Mucosa of rectum (tissue), 2 donors: ENCODE results near the gene ASIC1.

Source experiments
- H3K27ac ChIP-seq, 2 donors: one replicate each; pipeline ENCODE4 v1.7.0; 2013; ENCODE audit warnings: inconsistent platforms in 2 of 2, low read depth in 2 of 2, low read length in 2 of 2
- H3K27me3 ChIP-seq, 2 donors: one replicate each; pipeline ENCODE4 v1.7.0; 2013; ENCODE audit warnings: low read length in 2 of 2; ENCODE audit not compliant: control insufficient read depth in 2 of 2, insufficient read depth in 2 of 2
- H3K36me3 ChIP-seq, 2 donors: one replicate each; pipeline ENCODE4 v1.7.0; 2013; ENCODE audit warnings: low read length in 2 of 2; ENCODE audit not compliant: control insufficient read depth in 2 of 2, insufficient read depth in 2 of 2
- H3K4me1 ChIP-seq, 2 donors: one replicate each; pipeline ENCODE4 v1.7.0; 2013; ENCODE audit warnings: low read length in 2 of 2, mild to moderate bottlenecking in 1 of 2; ENCODE audit not compliant: control insufficient read depth in 2 of 2, insufficient read depth in 2 of 2
- H3K4me3 ChIP-seq, 2 donors: one replicate each; pipeline ENCODE4 v1.7.0; 2013; ENCODE audit warnings: low read length in 2 of 2
- H3K9ac ChIP-seq, 2 donors: one replicate each; pipeline ENCODE4 v1.7.0; 2013; ENCODE audit warnings: low read length in 2 of 2, low read depth in 1 of 2, mild to moderate bottlenecking in 1 of 2
- H3K9me3 ChIP-seq, 2 donors: one replicate each; pipeline ENCODE4 v1.7.0; 2013; ENCODE audit warnings: low read length in 2 of 2; ENCODE audit not compliant: control insufficient read depth in 2 of 2
- donor health status: healthy.
- donor health status: Normal muscosa, but diverticular disease.

Gene ASIC1

DNA sequence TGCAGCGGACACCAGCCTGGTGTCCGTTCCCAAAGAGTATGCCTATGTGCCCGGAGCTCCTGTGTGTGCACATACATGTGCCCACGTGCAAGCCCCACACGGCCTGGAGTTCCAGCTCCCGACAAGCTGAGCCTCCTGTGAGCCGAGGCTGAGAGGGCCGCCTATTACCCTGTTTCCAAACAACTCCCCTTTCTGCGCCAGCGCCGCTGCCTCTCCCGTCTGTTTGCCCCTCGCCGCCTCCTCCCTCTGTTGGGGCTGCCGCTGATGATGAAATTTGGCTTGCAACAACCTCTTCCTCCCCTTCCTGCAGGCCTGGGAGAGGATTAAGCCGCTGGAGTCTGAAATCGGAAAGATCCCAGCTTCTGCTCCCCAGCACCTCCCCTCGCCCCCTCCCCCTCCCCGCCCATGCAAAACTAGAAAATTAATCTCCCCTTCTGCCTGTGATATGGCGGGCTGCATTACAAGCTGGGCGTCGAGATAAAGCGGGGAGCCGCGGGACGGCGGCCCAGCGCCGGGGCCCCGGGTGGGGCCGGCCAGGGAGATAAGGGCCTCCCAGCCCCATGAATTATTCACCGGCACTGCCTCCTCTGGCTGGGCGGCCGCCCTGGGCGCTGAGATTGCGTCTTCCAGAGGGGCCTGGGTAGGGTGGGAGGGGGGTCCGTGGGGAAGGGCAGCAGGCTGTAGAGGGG lies 6.8 kb upstream of the ASIC1 start:
- H3K9ac ChIP-seq, result no peak overlapping the region

DNA sequence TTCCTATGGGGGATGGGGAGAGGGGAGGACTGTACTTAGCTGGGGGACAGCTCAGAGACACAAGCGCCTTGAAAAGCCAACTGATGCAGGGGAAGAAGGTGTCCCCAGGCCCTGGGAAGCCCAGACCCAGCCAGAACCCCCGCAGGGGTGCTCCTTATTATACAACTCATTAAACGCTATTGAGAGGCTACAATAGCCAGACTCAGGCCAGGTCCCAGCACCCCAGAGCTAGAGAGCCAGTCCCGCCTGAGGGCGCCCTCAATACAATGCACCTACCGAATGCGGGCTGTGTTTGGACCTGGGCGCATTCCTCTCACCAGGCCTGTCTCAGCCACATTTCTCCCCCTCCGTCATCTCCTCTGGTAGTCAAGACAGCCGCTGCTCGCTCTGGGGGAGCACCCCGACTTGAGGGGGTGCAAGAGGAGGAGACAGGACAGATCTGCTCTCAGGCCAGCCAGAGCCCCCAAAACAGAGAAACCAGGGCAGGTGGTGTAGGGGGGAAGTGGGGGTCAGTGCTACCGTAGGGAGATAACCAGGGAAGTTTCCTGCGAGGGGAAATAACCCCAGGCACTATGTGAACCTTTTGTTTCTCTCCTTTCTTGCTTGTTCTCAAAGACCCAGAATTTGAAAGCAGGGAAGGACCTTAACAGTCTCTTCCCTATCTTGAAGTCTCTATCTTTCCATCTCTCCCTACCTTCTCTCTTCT lies 6.1 kb upstream of the ASIC1 start:
- Histone ChIP-seq H3K9ac (no peak overlapping the region), H3K27ac (no peak overlapping the region), H3K4me3 (no peak overlapping the region), H3K27me3 (peaks cover 5 to 11% of the 10 kb centered on the region in 2 donors), H3K9me3 (no peaks in the 10 kb centered on the region), H3K36me3 (no peaks in the 10 kb centered on the region), H3K4me1 (peaks cover 5 to 6% of the 10 kb centered on the region in 2 donors)

More for the DNA sequence above, 6.8 kb upstream of the ASIC1 start:
- H3K27me3 ChIP-seq, result peaks cover 0 to 11% of the 10 kb centered on the region in 2 donors
- H3K4me3 ChIP-seq, result peak overlapping the region in 1 of 2 donors; percentile 27
- H3K36me3 ChIP-seq, result no peaks in the 10 kb centered on the region
- no peak overlapping the region for H3K27ac ChIP-seq
- H3K4me1 ChIP-seq, result peaks cover 2 to 3% of the 10 kb centered on the region in 2 donors
- no peaks in the 10 kb centered on the region for H3K9me3 ChIP-seq

DNA sequence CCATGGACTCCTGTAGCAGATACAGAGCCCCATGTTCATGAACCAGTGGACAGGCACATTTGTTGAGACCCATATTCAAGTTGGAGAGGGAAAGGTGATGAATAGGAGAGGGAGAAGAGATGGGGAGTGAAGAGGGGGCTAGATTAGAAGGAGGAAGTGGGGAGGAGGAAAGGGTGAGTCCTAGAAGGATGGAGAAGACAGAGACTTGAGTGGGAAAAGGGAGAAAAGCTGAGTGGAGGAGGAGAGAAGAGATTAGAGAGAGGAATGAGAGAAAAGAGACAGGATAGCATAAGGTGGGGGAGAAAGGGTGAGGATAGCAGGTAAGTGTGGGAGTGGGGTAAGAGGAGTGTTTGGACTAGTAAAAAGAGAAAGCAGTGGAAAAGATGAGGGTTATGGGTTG lies 4.9 kb upstream of the ASIC1 start:
- H3K27ac ChIP-seq, result no peak overlapping the region
- no peaks in the 10 kb centered on the region for H3K9me3 ChIP-seq
- no peak overlapping the region for H3K9ac ChIP-seq
- peaks cover 14 to 19% of the 10 kb centered on the region in 2 donors for H3K27me3 ChIP-seq
- no peaks in the 10 kb centered on the region for H3K36me3 ChIP-seq
- H3K4me3 ChIP-seq, result no peak overlapping the region
- peaks cover 9 to 14% of the 10 kb centered on the region in 2 donors for H3K4me1 ChIP-seq

DNA sequence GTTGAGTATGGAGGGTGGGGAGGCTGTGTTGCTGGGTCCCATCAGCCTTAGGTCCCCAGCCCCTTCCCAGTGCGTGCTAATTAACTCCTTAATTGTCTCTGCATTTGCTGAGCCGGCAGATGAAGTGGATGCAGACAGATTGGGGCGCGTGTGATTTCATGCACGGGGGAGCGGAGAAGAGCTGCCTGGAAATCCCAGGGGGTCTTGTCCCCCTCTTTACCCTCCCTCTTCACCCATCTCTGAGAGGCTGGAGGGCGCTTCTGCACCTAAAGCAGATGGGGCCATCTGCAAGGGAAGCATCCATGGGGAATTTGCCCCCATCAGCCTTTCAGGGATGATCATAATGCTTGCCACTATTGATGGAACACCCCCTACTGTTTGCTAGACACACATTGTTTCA lies 4.4 kb upstream of the ASIC1 start:
- H3K4me1 ChIP-seq, result peaks cover 9 to 14% of the 10 kb centered on the region in 2 donors
- no peak overlapping the region for H3K27ac ChIP-seq
- no peak overlapping the region for H3K4me3 ChIP-seq
- peaks cover 14 to 19% of the 10 kb centered on the region in 2 donors for H3K27me3 ChIP-seq
- H3K9me3 ChIP-seq, result no peaks in the 10 kb centered on the region
- H3K9ac ChIP-seq, result no peak overlapping the region
- no peaks in the 10 kb centered on the region for H3K36me3 ChIP-seq

DNA sequence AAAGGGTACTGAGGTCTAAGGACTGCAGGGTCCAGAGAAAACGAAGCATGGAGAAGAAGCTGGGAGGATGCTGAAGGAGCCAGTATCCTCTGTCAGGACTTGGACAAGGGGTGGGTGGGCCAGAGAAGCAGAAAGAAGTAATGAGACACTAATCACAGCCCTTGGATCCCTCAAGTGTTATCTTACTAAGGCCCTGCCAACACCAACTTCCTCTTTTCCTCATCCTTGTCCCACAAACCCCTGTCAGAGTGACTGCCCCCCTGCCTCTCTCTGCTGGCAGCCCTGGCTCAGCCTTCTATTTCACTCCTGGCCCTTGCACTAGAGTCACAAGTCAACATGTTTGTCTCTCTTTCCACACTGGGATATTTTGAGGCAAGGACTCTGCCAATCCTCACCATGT lies 3.8 kb upstream of the ASIC1 start:
- H3K27ac ChIP-seq, result no peak overlapping the region
- H3K9me3 ChIP-seq, result no peaks in the 10 kb centered on the region
- no peaks in the 10 kb centered on the region for H3K36me3 ChIP-seq
- peaks cover 9 to 14% of the 10 kb centered on the region in 2 donors for H3K4me1 ChIP-seq
- no peak overlapping the region for H3K4me3 ChIP-seq
- H3K9ac ChIP-seq, result no peak overlapping the region
- H3K27me3 ChIP-seq, result peaks cover 14 to 19% of the 10 kb centered on the region in 2 donors

DNA sequence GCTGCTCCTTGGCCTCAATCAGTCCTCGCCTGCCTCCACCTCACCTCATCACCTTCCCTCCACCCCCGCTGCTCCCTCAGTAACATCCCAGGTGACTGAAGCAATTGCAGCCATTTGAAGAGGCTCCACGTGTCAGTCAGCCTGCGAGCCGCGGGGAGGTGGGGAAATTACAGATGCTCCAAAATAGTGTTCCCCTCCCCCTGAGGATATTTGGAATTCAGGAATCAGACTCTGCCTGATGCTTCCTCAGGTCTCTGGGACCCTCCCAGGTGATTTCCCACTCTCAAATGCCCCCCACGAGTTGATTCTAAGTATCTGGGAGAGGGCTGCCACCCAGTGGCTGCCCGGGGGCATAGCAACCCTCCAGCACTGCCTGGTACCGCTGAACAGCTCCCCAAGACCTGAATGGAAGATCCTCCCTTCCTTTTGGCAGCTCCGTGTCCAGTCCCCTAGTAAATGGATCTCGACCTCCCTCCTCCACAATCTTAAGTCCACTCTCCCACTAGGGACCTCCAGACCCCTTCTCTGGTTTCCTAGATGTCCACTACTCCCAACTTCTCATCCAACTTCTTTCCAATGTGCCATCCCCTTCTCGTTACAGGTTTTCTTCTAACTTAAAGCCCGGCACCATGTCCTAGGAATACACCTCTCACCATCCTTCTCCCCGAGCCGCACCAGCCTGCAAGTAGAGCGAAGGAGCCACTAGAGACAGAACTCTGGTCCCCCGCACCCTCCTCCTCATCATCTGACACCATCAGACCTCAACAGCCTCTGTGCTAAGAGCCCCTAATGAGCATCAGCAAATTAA lies 1.4 kb upstream of the ASIC1 start:
- no peak overlapping the region for H3K9ac ChIP-seq
- H3K27me3 ChIP-seq, result peaks cover 12 to 14% of the 10 kb centered on the region in 2 donors
- no peak overlapping the region for H3K27ac ChIP-seq
- no peak overlapping the region for H3K4me3 ChIP-seq
- no peaks in the 10 kb centered on the region for H3K36me3 ChIP-seq
- H3K9me3 ChIP-seq, result no peaks in the 10 kb centered on the region
- peaks cover 8 to 12% of the 10 kb centered on the region in 2 donors for H3K4me1 ChIP-seq

DNA sequence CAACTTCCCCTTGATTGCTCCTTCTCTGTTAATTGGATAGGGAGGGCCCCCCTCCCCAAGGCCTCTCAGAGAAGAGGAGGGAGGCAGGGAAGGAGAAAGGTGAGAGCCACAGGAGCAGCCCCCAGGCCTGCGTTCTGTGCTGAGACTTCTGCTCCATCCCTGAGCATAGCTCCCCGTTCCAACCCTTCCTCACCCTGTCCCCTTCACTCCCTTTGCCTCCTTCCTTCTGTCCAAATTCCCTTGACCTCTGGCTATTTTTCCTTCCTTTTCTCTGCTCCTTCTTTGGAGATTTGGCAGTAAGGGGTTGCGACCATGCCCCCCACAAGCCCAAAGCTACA lies 788 bp upstream of the ASIC1 start:
- H3K9me3 ChIP-seq, result no peaks in the 10 kb centered on the region
- H3K4me1 ChIP-seq, result peaks cover 6 to 12% of the 10 kb centered on the region in 2 donors
- peak overlapping the region in 1 of 2 donors; percentile 76 for H3K4me3 ChIP-seq
- no peaks in the 10 kb centered on the region for H3K36me3 ChIP-seq
- peaks cover 12 to 14% of the 10 kb centered on the region in 2 donors for H3K27me3 ChIP-seq
- H3K9ac ChIP-seq, result peak overlapping the region in 1 of 2 donors; percentile 14
- no peak overlapping the region for H3K27ac ChIP-seq

DNA sequence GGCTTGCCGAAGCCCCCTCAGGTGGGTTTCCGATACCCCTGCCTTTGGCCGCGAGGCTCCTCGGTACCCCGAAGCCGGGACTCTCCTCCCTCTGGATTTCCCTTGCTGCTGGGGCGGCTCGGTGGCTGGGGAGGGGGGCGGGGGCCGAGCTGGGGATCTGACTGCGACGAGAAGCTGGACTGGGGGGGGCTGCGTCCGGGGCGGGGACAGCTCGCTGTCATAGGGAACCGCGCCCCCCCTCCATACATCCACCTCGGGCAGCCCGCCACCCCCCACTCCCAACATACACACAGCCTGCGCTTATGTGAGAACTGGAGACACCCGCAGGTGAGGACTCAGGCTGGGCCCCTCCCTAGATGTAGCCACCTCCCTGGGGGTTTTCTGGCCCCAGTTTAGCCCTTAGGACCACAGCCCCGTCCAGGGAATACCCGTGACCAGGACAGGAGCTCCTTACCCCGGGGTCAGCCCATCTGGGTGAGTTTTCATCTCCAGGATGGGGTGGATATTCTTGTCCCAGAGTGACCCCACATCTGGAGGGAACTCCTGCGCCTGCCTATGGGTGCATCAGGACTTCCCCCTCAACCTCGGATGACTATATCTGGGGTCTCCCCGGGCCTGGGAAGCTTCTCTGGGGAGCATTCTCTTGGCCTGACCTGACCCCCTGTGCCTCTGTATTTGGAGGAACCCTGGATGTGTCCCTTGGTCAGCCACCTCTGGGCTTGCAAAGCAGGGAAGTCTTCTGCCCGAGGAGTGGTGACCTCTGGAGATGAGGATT lies 687 bp downstream of the ASIC1 start:
- H3K36me3 ChIP-seq, result no peaks in the 10 kb centered on the region
- H3K4me3 ChIP-seq, result peak overlapping the region in 1 of 2 donors; percentile 76
- H3K9me3 ChIP-seq, result no peaks in the 10 kb centered on the region
- H3K4me1 ChIP-seq, result peaks cover 6 to 12% of the 10 kb centered on the region in 2 donors
- no peak overlapping the region for H3K9ac ChIP-seq
- peaks cover 8 to 14% of the 10 kb centered on the region in 2 donors for H3K27me3 ChIP-seq
- H3K27ac ChIP-seq, result no peak overlapping the region

DNA sequence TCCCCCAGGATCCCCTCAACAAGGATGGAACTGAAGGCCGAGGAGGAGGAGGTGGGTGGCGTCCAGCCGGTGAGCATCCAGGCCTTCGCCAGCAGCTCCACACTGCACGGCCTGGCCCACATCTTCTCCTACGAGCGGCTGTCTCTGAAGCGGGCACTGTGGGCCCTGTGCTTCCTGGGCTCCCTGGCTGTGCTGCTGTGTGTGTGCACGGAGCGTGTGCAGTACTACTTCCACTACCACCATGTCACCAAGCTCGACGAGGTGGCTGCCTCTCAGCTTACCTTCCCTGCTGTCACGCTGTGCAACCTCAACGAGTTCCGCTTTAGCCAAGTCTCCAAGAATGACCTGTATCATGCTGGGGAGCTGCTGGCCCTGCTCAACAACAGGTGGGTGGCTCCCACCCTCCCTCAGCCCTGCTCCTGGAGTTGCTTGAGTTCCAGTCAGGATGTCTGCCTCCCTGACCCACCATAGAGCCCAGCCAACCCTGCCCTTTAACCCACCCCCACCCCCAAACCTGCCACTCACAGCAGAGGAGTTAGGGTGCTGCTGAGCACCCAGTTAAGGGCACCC lies 1.4 kb downstream of the ASIC1 start:
- Histone ChIP-seq H3K27ac (no peak overlapping the region), H3K4me1 (peaks cover 6 to 12% of the 10 kb centered on the region in 2 donors), H3K36me3 (no peaks in the 10 kb centered on the region), H3K4me3 (no peak overlapping the region), H3K9me3 (no peaks in the 10 kb centered on the region), H3K27me3 (peaks cover 8 to 14% of the 10 kb centered on the region in 2 donors), H3K9ac (no peak overlapping the region)
